Measurements from ENCODE around the gene KDM6B. TPM values are rescaled to one million over a fixed set of nuclear protein-coding genes. Genes with fewer than 3 reads are reported as not detected.

The KDM6B gene
- total RNA-seq, 1 experiment from 2014 or later, result 28.9 TPM

- Histone ChIP-seq H2AK5ac (ENCODE audit: insufficient read length, low read length) (no peak overlapping the region), H2BK15ac (ENCODE audit: low read depth, low read length) (no peak overlapping the region), H2AFZ (ENCODE audit: low read length) (no peak overlapping the region), H3K4ac (ENCODE audit: low read depth, low read length) (no peak overlapping the region), H4K8ac (replicated peaks; ENCODE audit: insufficient read length, low read depth, low read length) (no peak overlapping the region), H3K27me3 (ENCODE audit: insufficient read depth, low read length) (peaks cover 28% of the 10 kb centered on the region; the same call in 1 of the 2 replicates), H3K18ac (ENCODE audit: insufficient read length, low read depth, low read length) (no peak overlapping the region), H3T11ph (ENCODE audit: low read length) (no peak overlapping the region), H3K9me3 (ENCODE audit: control insufficient read depth, low read depth, low read length) (no peaks in the 10 kb centered on the region), H3K79me2 (ENCODE audit: insufficient read depth, low read length) (no peaks in the 10 kb centered on the region), H2BK5ac (ENCODE audit: insufficient read length, low read length) (no peak overlapping the region), H3K56ac (ENCODE audit: insufficient read length, low read depth, low read length) (no peak overlapping the region), H3K23ac (ENCODE audit: insufficient read length, low read depth, low read length) (no peak overlapping the region), H2BK12ac (ENCODE audit: insufficient read length, low read depth, low read length) (no peak overlapping the region), H3K79me1 (ENCODE audit: insufficient read depth, low read depth, low read length, poor library complexity, severe bottlenecking) (no peaks in the 10 kb centered on the region), H3K4me2 (ENCODE audit: insufficient read depth, insufficient read length, low read length) (peak overlapping the region; percentile 97), H4K5ac (ENCODE audit: insufficient read length, low read depth, low read length) (no peak overlapping the region), H3K14ac (ENCODE audit: insufficient read depth, low read length) (no peak overlapping the region), H4K20me1 (ENCODE audit: control insufficient read depth, insufficient read depth, insufficient read length) (no peaks in the 10 kb centered on the region), H3K23me2 (ENCODE audit: insufficient read length, low read depth, low read length, poor library complexity, severe bottlenecking) (peaks cover 36% of the 10 kb centered on the region), H3K9ac (ENCODE audit: extremely low read depth, insufficient read length, low read length) (no peak overlapping the region), H2BK20ac (ENCODE audit: low read depth, low read length, poor library complexity, severe bottlenecking) (no peak overlapping the region), H3K27ac (ENCODE audit: insufficient read length, low read depth, low read length) (no peak overlapping the region), H3K4me1 (ENCODE audit: insufficient read depth, low read length) (no peaks in the 10 kb centered on the region; the same call in 1 of the 2 replicates), H4K91ac (ENCODE audit: insufficient read length, low read depth, low read length) (no peak overlapping the region), H2BK120ac (ENCODE audit: low read depth, low read length, poor library complexity, severe bottlenecking) (no peak overlapping the region)
- peaks cover 30% of the 10 kb centered on the region for H3K27me3 Mint-ChIP-seq (ENCODE audit: low read depth)
- peak; percentile 75 for DNase-seq
- H3K4me3 Mint-ChIP-seq, result peak overlapping the region; percentile 89 to 94
- no peaks in the 10 kb centered on the region; a peak in 1 of 5 replicates for H3K9me3 Mint-ChIP-seq
- peaks cover 42 to 58% of the 10 kb centered on the region in 2 experiments for H3K4me1 Mint-ChIP-seq
- WGBS (ENCODE audit: extremely low coverage, insufficient read length, low lambda C conversion rate), result no CpG with 5 or more reads among the region's 34 CpGs
- peak overlapping the region in 1 of 3 experiments; percentile 80; a peak in 2 of 7 replicates for H3K27ac Mint-ChIP-seq
- peaks cover 2 to 17% (median 10%) of the 10 kb centered on the region in 3 experiments; a peak in 5 of 7 replicates for H3K36me3 Mint-ChIP-seq (ENCODE audit: insufficient read depth in 1 of 3, low read depth in 3 of 3)
- TF ChIP-seq, protein P1, sequence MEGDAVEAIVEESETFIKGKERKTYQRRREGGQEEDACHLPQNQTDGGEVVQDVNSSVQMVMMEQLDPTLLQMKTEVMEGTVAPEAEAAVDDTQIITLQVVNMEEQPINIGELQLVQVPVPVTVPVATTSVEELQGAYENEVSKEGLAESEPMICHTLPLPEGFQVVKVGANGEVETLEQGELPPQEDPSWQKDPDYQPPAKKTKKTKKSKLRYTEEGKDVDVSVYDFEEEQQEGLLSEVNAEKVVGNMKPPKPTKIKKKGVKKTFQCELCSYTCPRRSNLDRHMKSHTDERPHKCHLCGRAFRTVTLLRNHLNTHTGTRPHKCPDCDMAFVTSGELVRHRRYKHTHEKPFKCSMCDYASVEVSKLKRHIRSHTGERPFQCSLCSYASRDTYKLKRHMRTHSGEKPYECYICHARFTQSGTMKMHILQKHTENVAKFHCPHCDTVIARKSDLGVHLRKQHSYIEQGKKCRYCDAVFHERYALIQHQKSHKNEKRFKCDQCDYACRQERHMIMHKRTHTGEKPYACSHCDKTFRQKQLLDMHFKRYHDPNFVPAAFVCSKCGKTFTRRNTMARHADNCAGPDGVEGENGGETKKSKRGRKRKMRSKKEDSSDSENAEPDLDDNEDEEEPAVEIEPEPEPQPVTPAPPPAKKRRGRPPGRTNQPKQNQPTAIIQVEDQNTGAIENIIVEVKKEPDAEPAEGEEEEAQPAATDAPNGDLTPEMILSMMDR (conservative IDR thresholded peaks at IDR 0.05), result no peak
Measured at GRCh38 chr17:7841396-7841914, 7.4 kb downstream of the KDM6B start.

Measured in H9 (cell line).